Mesendoderm (in vitro differentiated cells): ENCODE data around the gene MPZL1.

Experiments used
- DNase-seq: peaks from one replicate; pipeline ENCODE4 v3.0.0; 2013
- H2AK5ac ChIP-seq: 2 replicates; pipeline ENCODE4 v1.6.1; 2013; ENCODE audit warnings: low read length, inconsistent platforms
- H2BK120ac ChIP-seq: 2 replicates; pipeline ENCODE4 v1.6.1; 2013; ENCODE audit warnings: low read depth, mild to moderate bottlenecking, low read length, moderate library complexity, mixed read lengths
- H2BK15ac ChIP-seq: replicated peaks from 2 replicates; pipeline ENCODE4 v1.6.1; 2013; ENCODE audit warnings: low read depth, mild to moderate bottlenecking, moderate library complexity
- H2BK5ac ChIP-seq: 2 replicates; pipeline ENCODE4 v1.6.1; 2013; ENCODE audit warnings: low read length, inconsistent platforms
- H3K18ac ChIP-seq: 2 replicates; pipeline ENCODE4 v1.6.1; 2013; ENCODE audit warnings: mild to moderate bottlenecking, low read length, mixed read lengths
- H3K23ac ChIP-seq: one replicate; pipeline ENCODE4 v1.6.1; 2013; ENCODE audit warnings: low read length
- H3K27ac ChIP-seq: 2 replicates; pipeline ENCODE4 v1.5.1; 2013; ENCODE audit warnings: low read depth, mild to moderate bottlenecking, inconsistent platforms, low read length, moderate library complexity
- H3K27me3 ChIP-seq: 2 replicates; pipeline ENCODE4 v1.6.1; 2013; ENCODE audit warnings: low read length, control low read depth, mild to moderate bottlenecking, inconsistent platforms; ENCODE audit not compliant: insufficient read depth, poor library complexity
- H3K36me3 ChIP-seq: 2 replicates; pipeline ENCODE4 v1.6.1; 2013; ENCODE audit warnings: low read length, inconsistent platforms; ENCODE audit not compliant: control insufficient read depth, insufficient read depth
- H3K4ac ChIP-seq: one replicate; pipeline ENCODE4 v1.6.1; 2013; ENCODE audit warnings: low read depth, mild to moderate bottlenecking, low read length, moderate library complexity
- H3K4me1 ChIP-seq: 2 replicates; pipeline ENCODE4 v1.6.1; 2013; ENCODE audit warnings: low read depth, low read length, inconsistent platforms; ENCODE audit not compliant: control insufficient read depth
- H3K4me2 ChIP-seq: 2 replicates; pipeline ENCODE4 v1.6.1; 2013; ENCODE audit warnings: low read length
- H3K4me3 ChIP-seq: 2 replicates; pipeline ENCODE4 v1.5.1; 2013; ENCODE audit warnings: mild to moderate bottlenecking, low read length
- H3K56ac ChIP-seq: one replicate; pipeline ENCODE4 v1.6.1; 2013; ENCODE audit warnings: low read length
- H3K79me1 ChIP-seq: 2 replicates; pipeline ENCODE4 v1.6.1; 2013; ENCODE audit warnings: low read length, inconsistent platforms
- H3K79me2 ChIP-seq: 2 replicates; pipeline ENCODE4 v1.6.1; 2013; ENCODE audit warnings: mild to moderate bottlenecking, low read length; ENCODE audit not compliant: control insufficient read depth, insufficient read depth
- H3K9ac ChIP-seq: 2 replicates; pipeline ENCODE4 v1.6.1; 2013; ENCODE audit warnings: low read length, inconsistent platforms
- H4K5ac ChIP-seq: one replicate; pipeline ENCODE4 v1.6.1; 2013; ENCODE audit warnings: low read length
- H4K8ac ChIP-seq: one replicate; pipeline ENCODE4 v1.6.1; 2013; ENCODE audit warnings: low read depth, mild to moderate bottlenecking, control low read depth, low read length, moderate library complexity
- WGBS: extraction: QIAGEN DNeasy Blood & Tissue Kit; methylation state at CpG from one replicate; pipeline ENCODE4 v1.1.7; 2013; ENCODE audit warnings: low lambda C conversion rate, missing lambda C conversion rate; ENCODE audit not compliant: insufficient coverage; ENCODE audit errors: extremely low coverage; 5-methylcytosine and 5-hydroxymethylcytosine counted together

Gene MPZL1

DNA sequence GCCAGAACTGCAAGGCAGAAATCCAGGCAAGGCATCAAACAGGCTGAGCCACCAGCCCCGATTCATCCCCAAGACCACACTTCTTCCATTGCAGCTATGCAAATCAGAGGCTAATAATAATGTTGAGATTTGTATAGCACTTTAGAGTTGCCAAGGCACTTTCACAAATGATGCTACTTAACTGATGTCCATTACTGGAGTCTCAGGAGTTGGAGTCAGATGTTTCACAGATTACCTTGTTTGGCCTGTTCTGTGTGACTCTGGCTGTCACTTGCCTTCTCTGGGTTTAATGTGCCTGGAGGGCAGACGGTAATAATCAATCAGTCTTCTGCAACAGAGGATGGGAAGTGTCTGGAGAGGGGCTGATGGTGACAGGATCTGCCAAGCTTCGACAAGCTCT is 40.8 kb upstream of the MPZL1 start:
- H3K4ac ChIP-seq, result no peak overlapping the region
- no CpG with 5 or more reads among the region's 3 CpGs for WGBS

GRCh38 chr1:167681451-167682098 is 40.2 kb upstream of the MPZL1 start:
- Histone ChIP-seq H3K56ac (no peak overlapping the region), H3K4me3 (no peak overlapping the region), H3K27ac (no peak overlapping the region), H3K27me3 (no peaks in the 10 kb centered on the region), H3K4me1 (peaks cover 27% of the 10 kb centered on the region), H2BK15ac (no peak overlapping the region), H3K9ac (no peak overlapping the region), H2BK120ac (no peak overlapping the region), H3K4me2 (no peak overlapping the region), H3K18ac (no peak overlapping the region), H2AK5ac (peak overlapping the region; percentile 49), H2BK5ac (no peak overlapping the region), H4K5ac (no peak overlapping the region), H3K4ac (no peak overlapping the region), H3K36me3 (no peaks in the 10 kb centered on the region), H3K23ac (no peak overlapping the region), H3K79me1 (no peaks in the 10 kb centered on the region), H4K8ac (no peak overlapping the region), H3K79me2 (no peaks in the 10 kb centered on the region)
- no CpG with 5 or more reads among the region's 5 CpGs for WGBS
- DNase-seq, result no peak

More for the DNA sequence above, 40.8 kb upstream of the MPZL1 start:
- H3K4me3 ChIP-seq, result no peak overlapping the region
- H3K23ac ChIP-seq, result no peak overlapping the region
- no peaks in the 10 kb centered on the region for H3K27me3 ChIP-seq
- no peak overlapping the region for H2BK5ac ChIP-seq
- H3K4me1 ChIP-seq, result peaks cover 25% of the 10 kb centered on the region
- H3K9ac ChIP-seq, result no peak overlapping the region
- no peak overlapping the region for H3K4me2 ChIP-seq
- no peaks in the 10 kb centered on the region for H3K36me3 ChIP-seq
- H4K5ac ChIP-seq, result no peak overlapping the region
- no peak overlapping the region for H2AK5ac ChIP-seq
- H4K8ac ChIP-seq, result no peak overlapping the region
- no peak overlapping the region for H2BK15ac ChIP-seq
- no peak for DNase-seq
- H3K27ac ChIP-seq, result no peak overlapping the region
- no peaks in the 10 kb centered on the region for H3K79me1 ChIP-seq
- H2BK120ac ChIP-seq, result no peak overlapping the region
- no peaks in the 10 kb centered on the region for H3K79me2 ChIP-seq
- H3K18ac ChIP-seq, result no peak overlapping the region
- H3K56ac ChIP-seq, result peak overlapping the region; percentile 8

- no peak for DNase-seq
- H3K4me2 ChIP-seq, result no peak overlapping the region
- no peaks in the 10 kb centered on the region for H3K36me3 ChIP-seq
- no peak overlapping the region for H2BK5ac ChIP-seq
- no peaks in the 10 kb centered on the region for H3K79me2 ChIP-seq
- H3K79me1 ChIP-seq, result no peaks in the 10 kb centered on the region
- WGBS, result no CpG with 5 or more reads among the region's 6 CpGs
- no peak overlapping the region for H3K18ac ChIP-seq
- H3K27me3 ChIP-seq, result no peaks in the 10 kb centered on the region
- peak overlapping the region; percentile 56 for H3K56ac ChIP-seq
- no peak overlapping the region for H2BK120ac ChIP-seq
- peak overlapping the region; percentile 2 for H3K9ac ChIP-seq
- H3K4me1 ChIP-seq, result peaks cover 25% of the 10 kb centered on the region
- no peak overlapping the region for H4K5ac ChIP-seq
- no peak overlapping the region for H3K4me3 ChIP-seq
- no peak overlapping the region for H3K23ac ChIP-seq
- no peak overlapping the region for H3K27ac ChIP-seq
- H4K8ac ChIP-seq, result no peak overlapping the region
- H3K4ac ChIP-seq, result peak overlapping the region; percentile 45
- peak overlapping the region; percentile 61 for H2AK5ac ChIP-seq
- no peak overlapping the region for H2BK15ac ChIP-seq
Measured at GRCh38 chr1:167683226-167683625, 38.6 kb upstream of the MPZL1 start.

DNA sequence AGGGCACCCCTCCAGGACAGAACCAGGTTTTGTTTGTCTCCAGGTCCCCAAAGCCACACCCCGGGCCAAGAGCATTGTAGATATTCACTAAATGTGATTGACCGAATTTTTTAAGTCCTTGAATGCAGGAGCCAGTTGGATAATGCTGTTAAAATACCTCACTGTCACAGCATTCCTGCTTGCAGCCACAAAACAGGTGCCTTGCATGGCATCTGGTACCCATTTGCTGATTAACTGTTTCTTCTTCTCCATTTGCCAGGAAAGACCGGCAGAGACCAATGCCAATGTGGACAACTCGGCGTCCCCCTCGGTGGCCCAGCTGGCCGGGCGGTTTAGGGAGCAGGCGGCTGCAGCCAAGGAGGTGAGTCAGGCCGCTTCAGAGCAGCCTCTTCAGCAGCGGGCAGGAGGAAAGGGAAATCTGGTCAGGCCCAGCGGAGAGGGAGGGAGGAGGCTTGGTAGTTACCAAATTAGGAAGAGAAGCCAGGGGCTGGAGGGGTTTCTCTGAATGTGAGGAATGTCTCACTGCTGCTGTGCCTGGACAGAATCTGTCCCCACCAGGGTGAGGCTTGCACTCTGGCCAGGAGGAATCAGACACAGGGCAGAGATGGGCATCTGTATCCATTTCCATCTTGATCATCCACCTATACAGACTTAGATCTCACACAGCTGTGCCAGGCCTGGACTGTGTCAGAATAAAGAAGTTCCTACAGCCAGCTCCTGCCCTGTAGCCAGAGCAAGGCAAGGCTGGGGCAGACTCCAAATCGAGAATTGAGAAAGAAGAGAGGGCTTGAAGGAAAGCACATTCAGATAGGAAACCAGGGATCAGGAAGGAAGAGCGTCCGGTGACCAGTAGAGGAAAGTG is 37.9 kb upstream of the MPZL1 start:
- no CpG with 5 or more reads among the region's 15 CpGs for WGBS
- H3K4me3 ChIP-seq, result no peak overlapping the region
- peak; percentile 97 for DNase-seq

DNA sequence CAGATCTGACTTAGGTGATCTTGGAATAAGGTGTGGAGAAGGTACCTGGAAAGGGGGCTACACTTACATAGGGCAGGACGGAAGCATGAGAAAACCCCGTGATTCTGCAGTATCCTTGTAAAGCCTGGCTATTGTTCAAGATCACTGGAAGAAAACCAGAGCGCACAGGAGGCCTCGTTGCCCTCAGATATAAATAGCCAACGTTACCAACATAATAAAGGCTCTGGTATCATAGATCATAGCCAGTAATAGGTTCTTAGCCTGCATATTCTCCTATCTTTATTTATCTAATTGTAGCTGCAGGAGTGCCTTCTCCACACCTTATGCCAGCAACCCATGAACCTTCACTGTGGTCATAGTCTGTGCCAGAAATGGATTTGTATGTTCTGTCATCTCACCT is 35.9 kb upstream of the MPZL1 start:
- no peak overlapping the region for H3K27ac ChIP-seq
- H2BK15ac ChIP-seq, result no peak overlapping the region
- H3K4me3 ChIP-seq, result no peak overlapping the region
- no peak overlapping the region for H2AK5ac ChIP-seq
- DNase-seq, result no peak
- peaks cover 20% of the 10 kb centered on the region for H3K4me1 ChIP-seq
- H3K4ac ChIP-seq, result no peak overlapping the region
- no peak overlapping the region for H2BK5ac ChIP-seq
- H3K23ac ChIP-seq, result no peak overlapping the region
- H3K79me1 ChIP-seq, result no peaks in the 10 kb centered on the region
- H3K9ac ChIP-seq, result no peak overlapping the region
- WGBS, result no CpG with 5 or more reads among the region's 5 CpGs
- H3K18ac ChIP-seq, result no peak overlapping the region
- no peak overlapping the region for H4K5ac ChIP-seq
- no peak overlapping the region for H2BK120ac ChIP-seq
- no peaks in the 10 kb centered on the region for H3K27me3 ChIP-seq
- no peak overlapping the region for H4K8ac ChIP-seq
- no peaks in the 10 kb centered on the region for H3K36me3 ChIP-seq
- no peak overlapping the region for H3K4me2 ChIP-seq
- H3K56ac ChIP-seq, result no peak overlapping the region
- no peaks in the 10 kb centered on the region for H3K79me2 ChIP-seq

More for the DNA sequence above, 37.9 kb upstream of the MPZL1 start:
- Histone ChIP-seq H4K8ac (no peak overlapping the region), H3K4me2 (no peak overlapping the region), H3K18ac (peak overlapping the region; percentile 63), H3K4ac (no peak overlapping the region), H2BK120ac (peak overlapping the region; percentile 6), H2BK15ac (no peak overlapping the region), H2BK5ac (peak overlapping the region; percentile 52), H4K5ac (no peak overlapping the region), H3K79me1 (no peaks in the 10 kb centered on the region), H3K79me2 (no peaks in the 10 kb centered on the region), H2AK5ac (no peak overlapping the region), H3K36me3 (no peaks in the 10 kb centered on the region), H3K27me3 (no peaks in the 10 kb centered on the region), H3K4me1 (peaks cover 20% of the 10 kb centered on the region), H3K23ac (no peak overlapping the region), H3K56ac (peak overlapping the region; percentile 75), H3K9ac (peak overlapping the region; percentile 26), H3K27ac (peak overlapping the region; percentile 51)
